ENCODE results near the gene OR8D4.
"Not testable (repeated sequence)": the region's sequence is repeated elsewhere in the genome, so short reads cannot be mapped to it uniquely, and the experiment has no call there.

The OR8D4 gene

GRCh38 chr11:123901867-123902266 lies at the start of gene OR8D4:
Gene OR8D4, plus strand, starts transcription at chr11:123902167. Its CDS starts 4,265 bp downstream, at chr11:123906432.
- in situ Hi-C loops (cut with MboI; ENCODE audit: low sequenced_read_pairs), result no loop called here

- in situ Hi-C loops (cut with MboI; ENCODE audit: low sequenced_read_pairs), result no loop called here
Measured at GRCh38 chr11:123852321-123852720, 49.6 kb upstream of the OR8D4 start.

GRCh38 chr11:123853038-123853437 lies 48.9 kb upstream of the OR8D4 start:
- in situ Hi-C loops (cut with MboI; ENCODE audit: low sequenced_read_pairs), result no loop called here

- in situ Hi-C loops (cut with MboI; ENCODE audit: low sequenced_read_pairs), result no loop called here
Measured at GRCh38 chr11:123856444-123856843, 45.5 kb upstream of the OR8D4 start.

- in situ Hi-C loops (cut with MboI; ENCODE audit: low sequenced_read_pairs), result no loop called here
Measured at GRCh38 chr11:123859731-123860130, 42.2 kb upstream of the OR8D4 start.

GRCh38 chr11:123865293-123865692 lies 36.7 kb upstream of the OR8D4 start:
- in situ Hi-C loops (cut with MboI; ENCODE audit: low sequenced_read_pairs), result not testable (repeated sequence)

- in situ Hi-C loops (cut with MboI; ENCODE audit: low sequenced_read_pairs), result not testable (repeated sequence)
Measured at GRCh38 chr11:123867795-123868194, 34.2 kb upstream of the OR8D4 start.

GRCh38 chr11:123880912-123881311 lies 21.1 kb upstream of the OR8D4 start:
- in situ Hi-C loops (cut with MboI; ENCODE audit: low sequenced_read_pairs), result no loop called here

GRCh38 chr11:123885570-123885969 lies 16.4 kb upstream of the OR8D4 start, which contains the start of gene TMEM225:
Gene TMEM225, minus strand, starts transcription at chr11:123885670. Its CDS starts 245 bp downstream, at chr11:123885425.
- in situ Hi-C loops (cut with MboI; ENCODE audit: low sequenced_read_pairs), result no loop called here

- in situ Hi-C loops (cut with MboI; ENCODE audit: low sequenced_read_pairs), result no loop called here
Measured at GRCh38 chr11:123892031-123892430, 9.9 kb upstream of the OR8D4 start.

- in situ Hi-C loops (cut with MboI; ENCODE audit: low sequenced_read_pairs), result no loop called here
Measured at GRCh38 chr11:123899792-123900191, 2.2 kb upstream of the OR8D4 start.

- in situ Hi-C loops (cut with MboI; ENCODE audit: low sequenced_read_pairs), result no loop called here
Measured at GRCh38 chr11:123903932-123904331, 2.0 kb downstream of the OR8D4 start.

GRCh38 chr11:123904932-123905331 lies 3.0 kb downstream of the OR8D4 start:
- in situ Hi-C loops (cut with MboI; ENCODE audit: low sequenced_read_pairs), result no loop called here

- in situ Hi-C loops (cut with MboI; ENCODE audit: low sequenced_read_pairs), result no loop called here
Measured at GRCh38 chr11:123905826-123906225, 3.9 kb downstream of the OR8D4 start.

GRCh38 chr11:123920943-123921342 lies 19.0 kb downstream of the OR8D4 start:
- in situ Hi-C loops (cut with MboI; ENCODE audit: low sequenced_read_pairs), result no loop called here

- in situ Hi-C loops (cut with MboI; ENCODE audit: low sequenced_read_pairs), result no loop called here
Measured at GRCh38 chr11:123924027-123924426, 22.1 kb downstream of the OR8D4 start.

GRCh38 chr11:123939317-123939716 lies 37.4 kb downstream of the OR8D4 start, which contains the start of gene OR4D5:
Gene OR4D5, plus strand, starts transcription at chr11:123939617. Its CDS starts 0 bp downstream, at chr11:123939617.
- in situ Hi-C loops (cut with MboI; ENCODE audit: low sequenced_read_pairs), result no loop called here

- in situ Hi-C loops (cut with MboI; ENCODE audit: low sequenced_read_pairs), result no loop called here
Measured at GRCh38 chr11:123942413-123942812, 40.4 kb downstream of the OR8D4 start.

- in situ Hi-C loops (cut with MboI; ENCODE audit: low sequenced_read_pairs), result no loop called here
Measured at GRCh38 chr11:123943738-123944137, 41.8 kb downstream of the OR8D4 start, which contains the start of gene OR6T1. Gene OR6T1, minus strand, starts transcription at chr11:123943838. Its CDS starts 0 bp downstream, at chr11:123943838.

- in situ Hi-C loops (cut with MboI; ENCODE audit: low sequenced_read_pairs), result no loop called here
Measured at GRCh38 chr11:123945132-123945531, 43.2 kb downstream of the OR8D4 start.

- in situ Hi-C loops (cut with MboI; ENCODE audit: low sequenced_read_pairs), result no loop called here
Measured at GRCh38 chr11:123956752-123957151, 54.8 kb downstream of the OR8D4 start.

All from hTERT RPE-1 (cell line).